A549 (cell line): Measurements from ENCODE around the gene COL11A2. TPM values are rescaled to one million over a fixed set of nuclear protein-coding genes. Genes with fewer than 3 reads are reported as not detected.

Experiments
- ATAC-seq, 2 experiments: fragments of 200-7000 bp in 1 of 2; fragments of >200 bp in 1 of 2; cut with Nextera tagmentation in 1 of 2; cut with Tn5 transposase in 1 of 2; 3 replicates each; pipeline versions ENCODE4 v1.8.0 to v1.9.1; 2018 to 2020; ENCODE audit warnings: mild to moderate bottlenecking in 1 of 2, moderate library complexity in 1 of 2
- CTCF ChIA-PET: fragments of 300-600 bp; sonication (Branson Sonifier 250); formaldehyde crosslinking; extraction: SDS; loops from one replicate; lab custom pipeline; 2021; ENCODE audit warnings: antibody characterized with exemption, inconsistent platforms; lab: Yijun Ruan, JAX
- POLR2A ChIA-PET: fragments of 350-600 bp; formaldehyde crosslinking; extraction: SDS; loops from one replicate; lab custom pipeline; 2021; ENCODE audit warnings: antibody characterized with exemption, inconsistent platforms; lab: Yijun Ruan, JAX
- DNase-seq, 2 experiments: peaks; one replicate each; pipeline versions ENCODE4 v3.0.0 to v3.0.0-alpha.2; 2011 to 2016; ENCODE audit warnings: low read depth in 1 of 2, low spot score in 1 of 2
- FAIRE-seq: peaks from 2 replicates; lab custom pipeline; 2011; peaks lifted over from hg19 to GRCh38; lab: Jason Lieb, UNC
- H3K27ac ChIP-seq, 2 experiments: fragments of >200 bp; sonication (Bioruptor Twin); formaldehyde crosslinking; 3 replicates each; pipeline ENCODE4 v1.5.1; 2016 to 2017
- H3K4me1 ChIP-seq: fragments of >200 bp; sonication (Bioruptor Twin); formaldehyde crosslinking; 3 replicates; pipeline ENCODE4 v1.6.1; 2016
- H3K4me2 ChIP-seq: fragments of >200 bp; sonication (Bioruptor Twin); formaldehyde crosslinking; 3 replicates; pipeline ENCODE4 v1.6.1; 2016
- H3K4me3 ChIP-seq: fragments of >200 bp; sonication (Bioruptor Twin); formaldehyde crosslinking; 3 replicates; pipeline ENCODE4 v1.5.1; 2016
- H3K9me3 ChIP-seq: fragments of >200 bp; sonication (Bioruptor Twin); formaldehyde crosslinking; 3 replicates; pipeline ENCODE4 v1.6.1; 2016
- ATOH8 ChIP-seq: fragments of 250-450 bp; sonication (Bioruptor Pico); IDR thresholded peaks from 2 replicates; pipeline ENCODE4 v1.5.0; 2020; ENCODE audit warnings: low read depth, mild to moderate bottlenecking, moderate library complexity
- BCL3 ChIP-seq: fragments of >200 bp; sonication (Bioruptor Twin); formaldehyde crosslinking; IDR thresholded peaks from 3 replicates; pipeline ENCODE4 v1.6.1; 2016
- CBX8 ChIP-seq: fragments of 200-600 bp; sonication (generic); IDR thresholded peaks from 2 replicates; pipeline ENCODE4 v1.6.1; 2016
- E2F6 ChIP-seq: IDR thresholded peaks from 2 replicates; pipeline ENCODE4 v1.6.1; 2012; ENCODE audit warnings: low read depth, borderline replicate concordance
- EHF ChIP-seq: fragments of 250-450 bp; sonication (Bioruptor Pico); IDR thresholded peaks from 2 replicates; pipeline ENCODE4 v1.5.0; 2020; ENCODE audit warnings: mild to moderate bottlenecking
- HDAC2 ChIP-seq: fragments of 200-600 bp; sonication (generic); IDR thresholded peaks from 2 replicates; pipeline ENCODE4 v1.6.1; 2016
- HEYL ChIP-seq: fragments of 250-450 bp; sonication (Bioruptor Pico); IDR thresholded peaks from 2 replicates; pipeline ENCODE4 v1.8.0; 2021; ENCODE audit warnings: mild to moderate bottlenecking, moderate library complexity
- HOXA7 ChIP-seq: fragments of 250-450 bp; sonication (Bioruptor Pico); IDR thresholded peaks from 2 replicates; pipeline ENCODE4 v1.5.0; 2020; ENCODE audit warnings: mild to moderate bottlenecking, moderate library complexity
- JUN ChIP-seq, 2 experiments: fragments of >200 bp; sonication (Bioruptor Twin); formaldehyde crosslinking; IDR thresholded peaks; 2 replicates in 1 of 2; 3 replicates in 1 of 2; pipeline ENCODE4 v1.6.1; 2016 to 2017
- MAFK ChIP-seq: fragments of 450-650 bp; IDR thresholded peaks from 2 replicates; pipeline ENCODE4 v1.6.1; 2014; ENCODE audit not compliant: partially characterized antibody
- MAX ChIP-seq: IDR thresholded peaks from 2 replicates; pipeline ENCODE4 v1.6.1; 2012
- PHF8 ChIP-seq: fragments of 200-600 bp; sonication (generic); IDR thresholded peaks from 2 replicates; pipeline ENCODE4 v1.6.1; 2016; ENCODE audit warnings: low read depth, mild to moderate bottlenecking, antibody characterized with exemption, moderate library complexity, borderline replicate concordance
- POLR2A ChIP-seq: IDR thresholded peaks from 2 replicates; pipeline ENCODE4 v1.6.1; 2012; ENCODE audit warnings: mild to moderate bottlenecking, low read length
- POLR2AphosphoS2 ChIP-seq: conservative IDR thresholded peaks from 2 replicates; pipeline ENCODE4 v1.6.1; 2012; ENCODE audit warnings: low read length, improper control_type of control experiment, inconsistent platforms
- RNF2 ChIP-seq: fragments of 200-600 bp; sonication (generic); IDR thresholded peaks from 2 replicates; pipeline ENCODE4 v1.6.1; 2016; ENCODE audit warnings: low read depth, mild to moderate bottlenecking, antibody characterized with exemption, moderate library complexity, borderline replicate concordance
- SMC3 ChIP-seq: fragments of >200 bp; sonication (Bioruptor Twin); formaldehyde crosslinking; IDR thresholded peaks from 3 replicates; pipeline ENCODE4 v1.6.1; 2018; ENCODE audit warnings: inconsistent platforms
- SREBF2 ChIP-seq: fragments of 450-650 bp; IDR thresholded peaks from 2 replicates; pipeline ENCODE4 v1.6.1; 2014; ENCODE audit warnings: mild to moderate bottlenecking, moderate library complexity
- TFCP2L1 ChIP-seq: fragments of 250-450 bp; sonication (Bioruptor Pico); IDR thresholded peaks from 2 replicates; pipeline ENCODE4 v1.5.0; 2021; ENCODE audit warnings: mild to moderate bottlenecking
- USF2 ChIP-seq: fragments of 450-650 bp; IDR thresholded peaks from 2 replicates; pipeline ENCODE4 v1.6.1; 2014; ENCODE audit warnings: antibody characterized with exemption
- ZNF302 ChIP-seq: fragments of 250-450 bp; sonication (Bioruptor Pico); IDR thresholded peaks from 2 replicates; pipeline ENCODE4 v1.9.0; 2021; ENCODE audit warnings: inconsistent platforms, mild to moderate bottlenecking, moderate library complexity
- ZSCAN20 ChIP-seq: fragments of 250-450 bp; sonication (Bioruptor Pico); IDR thresholded peaks from 2 replicates; pipeline ENCODE4 v1.8.0; 2022; ENCODE audit warnings: mild to moderate bottlenecking, moderate library complexity
- WGBS: methylation state at CpG from one replicate; pipeline ENCODE4 v1.1.6; 2017; ENCODE audit errors: missing lambda C conversion rate; 5-methylcytosine and 5-hydroxymethylcytosine counted together
- polyA plus RNA-seq, 4 experiments: library from polyadenylated mRNA; depleted of rRNA in 3 of 4; stranded (reverse); fragments of >200 nt; fragmentation: RNase III in 1 of 4; extraction: RNeasy Plus Mini Kit Qiagen cat#74134 plus additional on column Dnase treatment in 1 of 4; gene quantifications; 2 replicates in 3 of 4; 3 replicates in 1 of 4; pipeline ENCODE4 v1.2.3, GENCODE V29; 2011 to 2017

Gene COL11A2
- polyA plus RNA-seq, 2 of the 4 experiments (the other 2 are of a cell fraction): 0.66 to 1.3 TPM

GRCh38 chr6:33209856-33210255 is 17.6 kb upstream of the COL11A2 start:
- ATAC-seq: no peak
- CTCF ChIA-PET: interaction anchor here (2.7 kb wide), 1 partner anchor 38 kb away, joined by 11 read pairs; no protein-coding TSS in a partner anchor

GRCh38 chr6:33208091-33208967 is 16.1 kb upstream of the COL11A2 start, which contains the start of gene RING1:
RING1 (plus strand) TSS chr6:33208500; CDS start chr6:33208823, 323 bp downstream.
- H3K9me3 ChIP-seq: no peaks in the 10 kb centered on the region
- TF ChIP-seq E2F6 (peak; percentile 52; the same call in 1 of the 2 replicates), MAX (peak; percentile 64), ATOH8 (CRISPR knock-in tag) (no peak), POLR2A (peak; percentile 75), TFCP2L1 (CRISPR knock-in tag) (peak; percentile 35; the same call in 1 of the 2 replicates), BCL3 (peak; percentile 72; the same call in 2 of the 3 replicates), PHF8 (peak; percentile 61), JUN (IDR thresholded peaks at IDR 0.05) (peak in 1 of 2 experiments; percentile 70; a peak in 3 of 5 replicates), HEYL (no peak), POLR2AphosphoS2 (no peak)
- peak within 1 kb of the TSS; percentile 76 for H3K4me2 ChIP-seq
- peak within 1 kb of the TSS; percentile 87 for H3K4me3 ChIP-seq
- ATAC-seq (peak; percentile 43 to 53; a peak in 5 of 6 replicates), FAIRE-seq (no peak), DNase-seq (peak; percentile 57 to 72)
- WGBS: 0% methylated on average over 5 of the region's 86 CpGs
- peak within 1 kb of the TSS; percentile 97 to 100 for H3K27ac ChIP-seq
- ChIA-PET POLR2A (interaction anchor here (0.5 to 1.9 kb wide), 7 partner anchors 9 to 240 kb away, joined by 3 to 13 read pairs (median 4); partner anchors contain the start of genes BRD2 and RGL2), CTCF (interaction anchor here (1.2 to 2.7 kb wide), 3 partner anchors 10 to 40 kb away, joined by 5 to 11 read pairs (median 9); no protein-coding TSS in a partner anchor)
- peaks cover 38% of the 10 kb centered on the region for H3K4me1 ChIP-seq

More at GRCh38 chr6:33209856-33210255, 17.6 kb upstream of the COL11A2 start:
- Histone ChIP-seq H3K9me3 (no peaks in the 10 kb centered on the region), H3K4me2 (no peak overlapping the region), H3K4me3 (no peak overlapping the region), H3K27ac (no peak overlapping the region), H3K4me1 (peaks cover 31% of the 10 kb centered on the region)
- TF ChIP-seq MAFK (no peak), PHF8 (no peak), USF2 (no peak), MAX (no peak), EHF (CRISPR knock-in tag) (no peak), SREBF2 (no peak), SMC3 (no peak), ZSCAN20 (no peak), HDAC2 (no peak), HOXA7 (CRISPR knock-in tag) (no peak), ZNF302 (CRISPR knock-in tag) (no peak), CBX8 (no peak), RNF2 (no peak), HEYL (no peak)
- no peak for DNase-seq
- WGBS: 81% methylated on average over 5 of the region's 10 CpGs
- POLR2A ChIA-PET: interaction anchor here (1.7 to 1.9 kb wide), 2 partner anchors 10 to 39 kb away, joined by 6 to 13 read pairs; no protein-coding TSS in a partner anchor
- no peak for FAIRE-seq
